Measurements from ENCODE around the gene COBL. TPM values are rescaled to one million over a fixed set of nuclear protein-coding genes. Genes with fewer than 3 reads are reported as not detected.

The COBL gene
- total RNA-seq, 1 experiment from 2014 or later, result 49.9 TPM

- no peaks in the 10 kb centered on the region for H3K9me3 Mint-ChIP-seq (ENCODE audit: low read depth, unreplicated experiment)
- no peak for DNase-seq
- BruUV-seq (replicated peaks), result no TSS peak
- H3K4me1 Mint-ChIP-seq (ENCODE audit: low read depth, unreplicated experiment), result no peaks in the 10 kb centered on the region
- peaks cover 10% of the 10 kb centered on the region for H3K36me3 Mint-ChIP-seq (ENCODE audit: insufficient read depth, unreplicated experiment)
- CTCF ChIA-PET, result no interaction called here
- no peak overlapping the region for H3K27ac Mint-ChIP-seq (ENCODE audit: unreplicated experiment)
- TF ChIP-seq CTCF (IDR thresholded peaks at IDR 0.05; ENCODE audit: unreplicated experiment), result no peak
- intact Hi-C loops (cut with micrococcal nuclease; ENCODE audit: unreplicated experiment), result no loop called here
- no peaks in the 10 kb centered on the region for H3K27me3 Mint-ChIP-seq (ENCODE audit: unreplicated experiment)
- H3K4me3 Mint-ChIP-seq (ENCODE audit: low read depth, unreplicated experiment), result no peak overlapping the region
Observed at GRCh38 chr7:51027106-51027934, 289.3 kb downstream of the COBL start.

GRCh38 chr7:51026341-51026740 is 290.3 kb downstream of the COBL start:
- no peaks in the 10 kb centered on the region for H3K9me3 Mint-ChIP-seq (ENCODE audit: low read depth, unreplicated experiment)
- no TSS peak for BruUV-seq (replicated peaks)
- CTCF ChIA-PET, result interaction anchor here (0.6 kb wide), 1 partner anchor 29 kb away, joined by 4 read pairs; no protein-coding TSS in a partner anchor
- TF ChIP-seq CTCF (IDR thresholded peaks at IDR 0.05; ENCODE audit: unreplicated experiment), result no peak
- no peaks in the 10 kb centered on the region for H3K4me1 Mint-ChIP-seq (ENCODE audit: low read depth, unreplicated experiment)
- H3K36me3 Mint-ChIP-seq (ENCODE audit: insufficient read depth, unreplicated experiment), result peaks cover 10% of the 10 kb centered on the region
- intact Hi-C loops (cut with micrococcal nuclease; ENCODE audit: unreplicated experiment), result no loop called here
- no peak overlapping the region for H3K27ac Mint-ChIP-seq (ENCODE audit: unreplicated experiment)
- no peak overlapping the region for H3K4me3 Mint-ChIP-seq (ENCODE audit: low read depth, unreplicated experiment)
- no peak for DNase-seq
- no peaks in the 10 kb centered on the region for H3K27me3 Mint-ChIP-seq (ENCODE audit: unreplicated experiment)

- no TSS peak for BruUV-seq (replicated peaks)
- no peaks in the 10 kb centered on the region for H3K27me3 Mint-ChIP-seq (ENCODE audit: unreplicated experiment)
- H3K36me3 Mint-ChIP-seq (ENCODE audit: insufficient read depth, unreplicated experiment), result peaks cover 10% of the 10 kb centered on the region
- no peak for DNase-seq
- intact Hi-C loops (cut with micrococcal nuclease; ENCODE audit: unreplicated experiment), result no loop called here
- no peak overlapping the region for H3K27ac Mint-ChIP-seq (ENCODE audit: unreplicated experiment)
- no peak for TF ChIP-seq CTCF (IDR thresholded peaks at IDR 0.05; ENCODE audit: unreplicated experiment)
- no peaks in the 10 kb centered on the region for H3K9me3 Mint-ChIP-seq (ENCODE audit: low read depth, unreplicated experiment)
- CTCF ChIA-PET, result interaction anchor here (0.6 to 1.1 kb wide), 2 partner anchors 10 to 28 kb away, joined by 3 to 4 read pairs; no protein-coding TSS in a partner anchor
- no peaks in the 10 kb centered on the region for H3K4me1 Mint-ChIP-seq (ENCODE audit: low read depth, unreplicated experiment)
- H3K4me3 Mint-ChIP-seq (ENCODE audit: low read depth, unreplicated experiment), result no peak overlapping the region
Observed at GRCh38 chr7:51025668-51026067, 290.9 kb downstream of the COBL start.

- CTCF ChIA-PET, result interaction anchor here (0.6 to 1.1 kb wide), 2 partner anchors 11 to 114 kb away, joined by 3 read pairs; no protein-coding TSS in a partner anchor
- intact Hi-C loops (cut with micrococcal nuclease; ENCODE audit: unreplicated experiment), result no loop called here
- Mint-ChIP-seq H3K27ac (ENCODE audit: unreplicated experiment) (no peak overlapping the region), H3K9me3 (ENCODE audit: low read depth, unreplicated experiment) (no peaks in the 10 kb centered on the region), H3K36me3 (ENCODE audit: insufficient read depth, unreplicated experiment) (peaks cover 10% of the 10 kb centered on the region), H3K27me3 (ENCODE audit: unreplicated experiment) (no peaks in the 10 kb centered on the region), H3K4me1 (ENCODE audit: low read depth, unreplicated experiment) (no peaks in the 10 kb centered on the region), H3K4me3 (ENCODE audit: low read depth, unreplicated experiment) (no peak overlapping the region)
- no peak for TF ChIP-seq CTCF (IDR thresholded peaks at IDR 0.05; ENCODE audit: unreplicated experiment)
- no TSS peak for BruUV-seq (replicated peaks)
- no peak for DNase-seq
Observed at GRCh38 chr7:51024867-51025266, 291.7 kb downstream of the COBL start.

Measured in Calu3 (cell line).